GM21737 (cell line): ENCODE data around the gene PRKG1.
"Not testable (repeated sequence)": the region's sequence is repeated elsewhere in the genome, so short reads cannot be mapped to it uniquely, and the experiment has no call there.

Experiments used
- ATAC-seq: cut with Tn5 transposase; IDR thresholded peaks from one replicate; pipeline ENCODE4 v1.9.1; 2021; ENCODE audit warnings: mild to moderate bottlenecking, moderate library complexity; ENCODE audit not compliant: unreplicated experiment

Gene PRKG1

GRCh38 chr10:52226197-52226847, 1152.0 kb downstream of the PRKG1 start:
- no peak for ATAC-seq

DNA sequence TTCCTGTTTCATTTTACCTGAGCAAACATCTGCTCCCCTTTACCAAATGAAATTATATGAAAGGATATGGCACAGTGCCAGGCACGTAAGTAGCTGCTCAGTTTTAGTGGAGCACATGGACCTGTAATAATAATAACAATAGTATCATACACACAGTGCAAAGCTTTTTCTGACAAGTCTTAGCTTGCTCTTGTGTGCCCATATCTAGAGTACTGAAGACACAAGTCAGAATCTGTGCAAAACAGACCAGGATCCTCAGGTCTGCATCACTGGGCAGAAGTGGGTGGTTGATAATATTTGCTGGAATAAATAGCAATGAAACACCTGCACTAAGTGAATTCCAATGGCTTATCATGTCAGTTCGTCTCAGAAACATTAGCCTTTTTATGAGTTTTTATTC, 1154.3 kb downstream of the PRKG1 start:
- no peak for ATAC-seq

GRCh38 chr10:52229291-52229931, 1155.1 kb downstream of the PRKG1 start:
- ATAC-seq, result no peak

GRCh38 chr10:52232561-52233350, 1158.5 kb downstream of the PRKG1 start:
- ATAC-seq, result peak; percentile 91

DNA sequence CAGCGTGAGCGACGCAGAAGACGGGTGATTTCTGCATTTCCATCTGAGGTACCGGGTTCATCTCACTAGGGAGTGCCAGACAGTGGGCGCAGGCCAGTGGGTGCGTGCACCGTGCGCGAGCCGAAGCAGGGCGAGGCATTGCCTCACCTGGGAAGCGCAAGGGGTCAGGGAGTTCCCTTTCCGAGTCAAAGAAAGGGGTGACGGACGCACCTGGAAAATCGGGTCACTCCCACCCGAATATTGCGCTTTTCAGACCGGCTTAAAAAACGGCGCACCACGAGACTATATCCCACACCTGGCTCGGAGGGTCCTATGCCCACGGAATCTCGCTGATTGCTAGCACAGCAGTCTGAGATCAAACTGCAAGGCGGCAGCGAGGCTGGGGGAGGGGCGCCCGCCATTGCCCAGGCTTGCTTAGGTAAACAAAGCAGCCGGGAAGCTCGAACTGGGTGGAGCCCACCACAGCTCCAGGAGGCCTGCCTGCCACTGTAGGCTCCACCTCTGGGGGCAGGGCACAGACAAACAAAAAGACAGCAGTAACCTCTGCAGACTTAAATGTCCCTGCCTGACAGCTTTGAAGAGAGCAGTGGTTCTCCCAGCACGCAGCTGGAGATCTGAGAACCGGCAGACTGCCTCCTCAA, 1159.2 kb downstream of the PRKG1 start:
- ATAC-seq, result not testable (repeated sequence)

DNA sequence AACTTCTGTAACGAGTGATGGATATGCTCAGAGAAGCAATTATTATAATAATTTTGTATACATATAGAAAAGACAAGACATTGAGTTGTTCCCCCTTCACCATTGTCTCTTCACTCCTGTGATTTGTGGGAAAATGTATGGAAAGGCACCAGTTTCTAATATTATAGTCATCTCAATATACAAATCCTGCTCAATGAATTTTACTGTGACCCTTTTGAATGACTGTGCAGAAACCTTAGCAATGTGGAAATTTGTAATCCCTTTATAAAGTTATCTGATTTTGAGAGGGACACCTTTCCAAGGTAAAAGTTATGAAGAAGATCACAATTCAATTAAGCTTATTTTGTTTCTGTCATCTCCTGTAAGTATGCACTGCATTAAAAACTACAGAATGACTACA, 1165.5 kb downstream of the PRKG1 start:
- no peak for ATAC-seq

DNA sequence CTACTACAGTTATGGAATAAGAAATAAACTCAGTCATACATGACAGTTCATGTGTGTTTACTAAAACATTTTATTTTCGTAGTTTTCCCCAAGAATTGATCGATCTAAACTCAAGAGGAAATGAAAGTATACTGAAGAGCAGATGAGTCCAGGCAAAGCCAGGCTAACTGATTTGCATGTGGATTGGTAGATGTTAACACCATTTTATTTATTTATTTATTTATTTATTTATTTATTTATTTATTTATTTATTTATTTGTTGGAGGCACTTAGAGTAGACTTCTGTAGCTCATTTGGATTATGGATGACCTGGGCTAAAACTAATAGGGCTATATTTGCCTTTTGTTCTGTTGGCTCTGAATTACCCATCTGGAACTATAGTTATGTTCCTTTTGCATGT, 1171.3 kb downstream of the PRKG1 start:
- ATAC-seq, result no peak

DNA sequence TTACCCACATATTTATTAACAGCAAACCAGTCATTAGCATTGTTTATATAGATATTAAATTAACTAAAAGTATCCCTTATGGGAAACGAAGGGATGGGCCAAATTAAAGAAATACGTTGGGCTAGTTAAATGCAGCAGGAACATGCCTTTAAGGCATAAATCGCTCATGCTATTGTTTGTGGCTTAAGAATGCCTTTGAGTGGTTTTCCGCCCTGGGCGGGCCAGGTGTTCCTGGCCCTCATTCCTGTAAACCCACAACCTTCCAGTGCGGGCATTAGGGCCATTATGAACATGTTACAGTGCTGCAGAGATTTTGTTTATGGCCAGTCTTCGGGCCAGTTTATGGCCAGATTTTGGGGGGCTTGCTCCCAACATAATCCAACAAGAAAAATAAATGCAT, 1173.6 kb downstream of the PRKG1 start:
- not testable (repeated sequence) for ATAC-seq

- ATAC-seq, result no peak
Measured at GRCh38 chr10:52248697-52249306, 1174.5 kb downstream of the PRKG1 start.

DNA sequence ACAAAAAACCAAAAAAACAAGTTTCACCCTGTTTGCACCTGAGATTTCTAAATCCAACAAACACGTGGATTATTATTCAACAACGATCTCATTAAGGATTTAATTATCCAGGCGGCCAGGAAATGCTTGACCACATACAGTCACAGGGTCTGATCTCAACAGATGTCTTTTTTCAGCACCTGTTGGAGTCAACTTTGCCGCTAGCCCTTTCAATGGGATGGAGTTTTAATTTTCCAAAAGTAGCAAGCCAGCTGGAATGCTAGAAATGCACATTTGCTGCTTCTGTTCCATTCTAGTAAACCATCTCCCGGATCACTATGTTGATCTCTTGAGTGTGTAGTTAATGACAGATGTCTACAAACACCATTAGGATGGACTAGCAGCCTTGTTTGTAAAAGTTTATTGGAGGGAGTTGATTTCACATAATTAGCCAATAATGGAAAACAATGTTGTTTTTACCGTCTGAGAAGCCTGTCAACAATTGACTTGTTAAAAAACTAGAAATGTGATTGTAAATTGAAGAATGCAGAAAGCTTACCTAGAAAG, 1175.6 kb downstream of the PRKG1 start:
- no peak for ATAC-seq

GRCh38 chr10:52250510-52250909, 1176.2 kb downstream of the PRKG1 start:
- no peak for ATAC-seq

DNA sequence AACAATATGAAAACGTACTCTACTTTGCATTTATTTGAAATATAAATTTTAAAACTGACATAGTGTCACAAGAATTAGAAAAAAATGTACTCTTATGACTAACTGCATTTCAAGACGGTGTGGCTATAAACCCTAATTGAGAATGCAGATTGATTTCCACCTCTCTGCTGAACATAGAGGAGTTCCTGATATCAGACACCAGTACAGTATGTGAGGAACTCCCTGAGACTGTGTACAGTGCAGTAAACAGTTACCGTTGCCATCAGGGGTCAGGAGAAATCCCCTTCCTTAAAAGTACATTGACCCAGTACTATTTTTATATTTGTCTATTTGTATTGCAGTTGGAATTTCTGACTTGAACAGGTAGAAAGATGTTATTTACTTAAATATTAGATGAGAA, 1178.0 kb downstream of the PRKG1 start:
- no peak for ATAC-seq

- peak; percentile 99 for ATAC-seq
Measured at GRCh38 chr10:52256832-52257691, 1182.8 kb downstream of the PRKG1 start.

- ATAC-seq, result peak; percentile 63
Measured at GRCh38 chr10:52257692-52258075, 1183.4 kb downstream of the PRKG1 start.

DNA sequence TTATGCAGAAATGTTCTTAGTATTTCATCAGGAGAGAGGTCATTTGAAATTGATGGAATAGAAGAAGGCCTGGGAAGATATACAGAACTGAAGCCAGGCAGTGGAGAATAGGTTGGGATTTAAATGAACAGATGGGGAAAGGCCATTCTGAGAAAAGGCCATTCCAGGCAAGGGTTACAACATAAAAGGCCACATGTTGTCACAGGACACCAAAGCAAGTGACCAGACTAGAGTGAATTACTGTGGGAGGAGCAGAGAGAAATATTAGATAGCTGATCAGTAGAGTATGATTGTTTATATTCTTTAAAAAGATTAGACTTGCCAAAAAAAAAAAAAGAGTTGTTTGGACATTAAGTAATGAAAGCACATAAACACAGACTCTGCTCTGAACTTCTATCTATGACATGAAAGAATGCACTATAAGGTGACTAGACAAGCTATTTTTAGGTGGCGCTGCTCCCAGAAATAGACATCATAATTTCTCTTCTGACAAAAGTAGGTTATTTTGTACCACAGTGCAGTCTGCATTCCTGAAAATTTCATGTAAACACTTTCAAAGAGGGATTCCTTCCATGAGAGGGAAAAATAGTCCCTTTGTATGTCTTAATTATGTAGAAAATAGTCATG, 1184.6 kb downstream of the PRKG1 start:
- no peak for ATAC-seq

DNA sequence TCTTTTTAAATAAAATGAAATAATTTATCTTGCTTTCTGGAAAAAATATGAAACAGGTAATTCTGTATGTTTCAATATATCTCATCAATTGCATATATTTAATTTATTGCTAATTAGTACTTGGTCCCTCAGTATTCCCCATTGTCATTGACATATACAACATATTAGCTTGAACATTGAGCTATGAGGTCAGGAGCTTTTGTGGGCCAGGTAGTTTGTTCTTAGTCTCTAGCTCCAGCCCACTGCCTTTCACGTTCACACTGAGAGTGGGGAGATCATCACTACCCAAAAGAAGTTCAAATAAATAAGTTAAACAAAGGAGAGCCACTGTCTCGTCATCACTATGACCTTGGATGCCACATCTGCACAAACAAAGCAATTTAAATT, 1185.1 kb downstream of the PRKG1 start:
- no peak for ATAC-seq

- ATAC-seq, result no peak
Measured at GRCh38 chr10:52261362-52261761, 1187.1 kb downstream of the PRKG1 start.

GRCh38 chr10:52265131-52265926, 1191.0 kb downstream of the PRKG1 start:
- ATAC-seq, result no peak

DNA sequence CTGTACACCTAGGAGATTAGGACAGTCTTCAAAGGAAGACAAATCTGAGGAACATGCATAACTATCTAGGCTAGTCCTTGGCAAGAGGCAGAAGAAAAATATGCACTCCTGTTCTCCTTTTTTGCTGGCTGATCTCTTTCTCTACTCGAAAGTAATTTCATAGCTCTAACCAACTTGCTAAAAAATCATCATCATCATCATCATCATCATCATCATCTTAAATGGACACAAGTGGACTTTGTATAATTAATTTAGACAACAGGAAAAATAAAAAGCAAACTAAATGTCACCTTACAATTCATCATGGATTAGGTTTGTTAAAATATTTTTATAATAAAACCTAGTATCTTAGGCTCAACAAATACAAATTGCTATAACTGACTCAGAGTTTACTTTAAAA, 1192.6 kb downstream of the PRKG1 start:
- ATAC-seq, result no peak
